Psoas muscle (tissue), 8 donors: ENCODE measurements around the gene FBXO31. TPM values are rescaled to one million over a fixed set of nuclear protein-coding genes. Genes with fewer than 3 reads are reported as not detected.

Source experiments
- ATAC-seq, 4 donors: fragments of 200-7000 bp; cut with Tn5 transposase; one replicate each; pipeline ENCODE4 v1.9.1; 2020; ENCODE audit warnings: moderate library complexity in 3 of 4, mild to moderate bottlenecking in 2 of 4
- DNase-seq, 2 donors: peaks; one replicate each; pipeline ENCODE4 v3.0.0-alpha.2; 2020
- H3K27ac ChIP-seq: fragments of 200-600 bp; one replicate; pipeline ENCODE4 v1.8.0; 2022
- H3K27me3 ChIP-seq, 3 donors: fragments of 200-600 bp in 1 of 3; one replicate each; pipeline versions ENCODE4 v1.6.1 to v1.8.0; 2013 to 2022; ENCODE audit warnings: low read length in 2 of 3, mild to moderate bottlenecking in 2 of 3, moderate library complexity in 1 of 3; ENCODE audit not compliant: insufficient read depth in 3 of 3
- H3K36me3 ChIP-seq, 2 donors: fragments of 200-600 bp in 1 of 2; one replicate each; pipeline versions ENCODE4 v1.6.1 to v1.8.0; 2013 to 2022; ENCODE audit warnings: low read depth in 1 of 2, mild to moderate bottlenecking in 1 of 2, moderate library complexity in 1 of 2; ENCODE audit not compliant: insufficient read depth in 1 of 2
- H3K4me1 ChIP-seq: fragments of 200-600 bp; one replicate; pipeline ENCODE4 v1.8.0; 2022
- H3K4me3 ChIP-seq: fragments of 200-600 bp; one replicate; pipeline ENCODE4 v1.8.0; 2022; ENCODE audit warnings: mild to moderate bottlenecking
- H3K9me3 ChIP-seq: fragments of 200-600 bp; one replicate; pipeline ENCODE4 v1.8.0; 2022
- CTCF ChIP-seq: fragments of 200-600 bp; IDR thresholded peaks from one replicate; pipeline ENCODE4 v1.8.0; 2022; ENCODE audit warnings: antibody characterized with exemption
- WGBS, 3 donors: extraction: QIAGEN DNeasy Blood & Tissue Kit; methylation state at CpG; one replicate each; pipeline versions ENCODE4 v1.1.6 to v1.1.7; 2013; 5-methylcytosine and 5-hydroxymethylcytosine counted together
- intact Hi-C, 2 donors: fragments of 100-400 bp; cut with DNase I; formaldehyde crosslinking; loops; one replicate each; pipeline versions ENCODE4 v1.11.0 to v1.14.2; 2022
- polyA plus RNA-seq, 3 donors: library from polyadenylated mRNA; stranded (reverse); fragments of 200-250 nt; gene quantifications; one replicate each; pipeline ENCODE4 v1.2.3, GENCODE V29; 2013
- total RNA-seq, 4 donors: library from RNA; stranded (reverse); fragmentation: NEBNext Ultra II Directional in 2 of 4; extraction: Animal tissue kit (Norgen Biotek cat#: 25700) in 2 of 4; gene quantifications; one replicate each; pipeline versions ENCODE4 v1.2.1 to v1.2.4, GENCODE V29; 2021 to 2023
- donor health status: healthy with polysubstance abuse.
- donor health status: DM: no; HTN: no; CAD: no; lungs with moderate emphysema.
- donor health status: Bipolar disorder and iron deficiency.
- donor health status: healthy.
- donor health status: DM: yes; HTN: yes; CAD: no.
- donor health status: DM: no; HTN: no; CAD: no.
- donor health status: DM: no; HTN: no; CAD: no.
- donor health status: DM: yes; HTN: yes; CAD: no.

The FBXO31 gene
- total and polyA plus RNA-seq, 7 donors, result 26.3 to 103 (median 95.3) TPM

- H3K4me1 ChIP-seq, result peaks cover 68% of the 10 kb centered on the region
- H3K27ac ChIP-seq, result peak overlapping the region; percentile 86
- H3K4me3 ChIP-seq, result peak overlapping the region; percentile 49
These were observed 8.0 kb downstream of the FBXO31 start for GRCh38 chr16:87375426-87376135.

GRCh38 chr16:87374313-87374712 is 9.3 kb downstream of the FBXO31 start:
- peak in 1 of 2 donors; percentile 43 for DNase-seq
- intact Hi-C loops, result loop anchor here in 1 of 2 donors (5.0 kb wide), 1 partner anchor 47 kb away; no protein-coding TSS in a partner anchor

More at GRCh38 chr16:87375426-87376135, 8.0 kb downstream of the FBXO31 start:
- TF ChIP-seq CTCF, result peak; percentile 3
- Histone ChIP-seq H3K9me3 (no peaks in the 10 kb centered on the region), H3K27me3 (no peaks in the 10 kb centered on the region), H3K36me3 (no peaks in the 10 kb centered on the region)
- DNase-seq (peak; percentile 46 to 75), ATAC-seq (peak; percentile 91 to 93 (median 92))
- intact Hi-C loops, result no loop called here
- WGBS, 3 donors, result 36 to 60% (median 41%) methylated on average over 9 of the region's 9 CpGs

GRCh38 chr16:87372305-87372704 is 11.3 kb downstream of the FBXO31 start:
- TF ChIP-seq CTCF, result no peak

More at GRCh38 chr16:87374313-87374712, 9.3 kb downstream of the FBXO31 start:
- TF ChIP-seq CTCF, result no peak
- Histone ChIP-seq H3K36me3 (no peaks in the 10 kb centered on the region), H3K4me1 (peaks cover 68% of the 10 kb centered on the region), H3K4me3 (no peak overlapping the region), H3K27ac (peak overlapping the region; percentile 86), H3K27me3 (no peaks in the 10 kb centered on the region), H3K9me3 (no peaks in the 10 kb centered on the region)
- ATAC-seq, result no peak
- WGBS, 3 donors, result 85 to 91% (median 88%) methylated on average over 13 of the region's 13 CpGs

GRCh38 chr16:87371261-87371866 is 12.2 kb downstream of the FBXO31 start:
- DNase-seq, result peak in 1 of 2 donors; percentile 38
- Histone ChIP-seq H3K27me3 (no peaks in the 10 kb centered on the region), H3K27ac (peak overlapping the region; percentile 81), H3K9me3 (no peaks in the 10 kb centered on the region), H3K36me3 (peaks cover 0 to 6% of the 10 kb centered on the region in 2 donors), H3K4me3 (no peak overlapping the region), H3K4me1 (peaks cover 63% of the 10 kb centered on the region)
- intact Hi-C loops, result loop anchor here in 1 of 2 donors (5.0 kb wide), 1 partner anchor 44 kb away; no protein-coding TSS in a partner anchor
- TF ChIP-seq CTCF, result no peak
- 40 to 62% (median 40%) methylated on average over 20 of the region's 20 CpGs for WGBS, 3 donors
- ATAC-seq, result no peak

More at GRCh38 chr16:87372305-87372704, 11.3 kb downstream of the FBXO31 start:
- Histone ChIP-seq H3K9me3 (no peaks in the 10 kb centered on the region), H3K4me3 (no peak overlapping the region), H3K27me3 (no peaks in the 10 kb centered on the region), H3K4me1 (peaks cover 71% of the 10 kb centered on the region), H3K36me3 (no peaks in the 10 kb centered on the region), H3K27ac (no peak overlapping the region)
- WGBS, 3 donors, result 88 to 93% (median 88%) methylated on average over 4 of the region's 4 CpGs
- peak in 1 of 2 donors; percentile 9 for DNase-seq
- intact Hi-C loops, result loop anchor here in 1 of 2 donors (5.0 kb wide), 1 partner anchor 45 kb away; no protein-coding TSS in a partner anchor
- no peak for ATAC-seq
